BJ (cell line): Measurements from ENCODE around the gene FIBCD1. TPM values are rescaled to one million over a fixed set of nuclear protein-coding genes. Genes with fewer than 3 reads are reported as not detected.

Experiments
- CTCF ChIA-PET: fragments of 350-600 bp; formaldehyde crosslinking; extraction: SDS; loops from one replicate; lab custom pipeline; 2021; ENCODE audit warnings: antibody characterized with exemption, inconsistent platforms; lab: Yijun Ruan, JAX
- POLR2A ChIA-PET: fragments of 300-600 bp; sonication (Branson Sonifier 250); formaldehyde crosslinking; extraction: SDS; loops from one replicate; lab custom pipeline; 2021; ENCODE audit warnings: antibody characterized with exemption; lab: Charles Lee
- DNase-seq: peaks from one replicate; pipeline ENCODE4 v3.0.0-alpha.2; 2011; ENCODE audit warnings: low read depth
- H3K27me3 ChIP-seq: 2 replicates; pipeline ENCODE4 v1.6.0; 2011; ENCODE audit warnings: low read length; ENCODE audit not compliant: control insufficient read depth, insufficient read depth
- H3K36me3 ChIP-seq: 2 replicates; pipeline ENCODE4 v1.5.1; 2011; ENCODE audit warnings: low read length; ENCODE audit not compliant: control insufficient read depth, insufficient read depth
- H3K4me3 ChIP-seq: 2 replicates; pipeline ENCODE4 v1.5.1; 2011; ENCODE audit warnings: low read depth, mild to moderate bottlenecking, control low read depth, low read length
- CTCF ChIP-seq: IDR thresholded peaks from 2 replicates; pipeline ENCODE4 v1.5.1; 2011; ENCODE audit warnings: low read depth, mild to moderate bottlenecking, control low read depth, inconsistent platforms, low read length, moderate library complexity; ENCODE audit not compliant: insufficient read depth
- polyA plus RNA-seq: library from polyadenylated mRNA; depleted of rRNA; stranded (reverse); fragments of >200 nt; gene quantifications from 2 replicates; pipeline ENCODE4 v1.2.3, GENCODE V29; 2011

The FIBCD1 gene
- polyA plus RNA-seq, 1 experiment, result 1.4 TPM

GRCh38 chr9:130917168-130917960 is 21.7 kb downstream of the FIBCD1 start:
- CTCF ChIA-PET, result interaction anchor here (1.4 to 2.1 kb wide), 2 partner anchors 51 to 129 kb away, joined by 5 read pairs; no protein-coding TSS in a partner anchor
- H3K4me3 ChIP-seq, result no peak overlapping the region
- no peak for TF ChIP-seq CTCF
- H3K27me3 ChIP-seq, result peaks cover 3% of the 10 kb centered on the region; the same call in 1 of the 2 replicates
- POLR2A ChIA-PET, result no interaction called here
- no peak for DNase-seq
- H3K36me3 ChIP-seq, result no peaks in the 10 kb centered on the region

- POLR2A ChIA-PET, result no interaction called here
- Histone ChIP-seq H3K4me3 (no peak overlapping the region), H3K36me3 (no peaks in the 10 kb centered on the region), H3K27me3 (no peaks in the 10 kb centered on the region)
- CTCF ChIA-PET, result interaction anchor here (0.6 kb wide), 1 partner anchor 48 kb away, joined by 4 read pairs; no protein-coding TSS in a partner anchor
- DNase-seq, result no peak
- TF ChIP-seq CTCF, result no peak
Measured at GRCh38 chr9:130915096-130915447, 24.0 kb downstream of the FIBCD1 start.

- no peak for TF ChIP-seq CTCF
- ChIA-PET POLR2A (interaction anchor here (1.1 kb wide), 1 partner anchor 20 kb away, joined by 4 read pairs; no protein-coding TSS in a partner anchor), CTCF (interaction anchor here (0.6 to 1.6 kb wide), 2 partner anchors 47 to 84 kb away, joined by 4 read pairs; no protein-coding TSS in a partner anchor)
- no peak overlapping the region for H3K4me3 ChIP-seq
- DNase-seq, result no peak
- H3K36me3 ChIP-seq, result no peaks in the 10 kb centered on the region
- H3K27me3 ChIP-seq, result no peaks in the 10 kb centered on the region
Measured at GRCh38 chr9:130914417-130915095, 24.5 kb downstream of the FIBCD1 start.

- H3K36me3 ChIP-seq, result no peaks in the 10 kb centered on the region
- TF ChIP-seq CTCF, result no peak
- H3K27me3 ChIP-seq, result no peaks in the 10 kb centered on the region
- ChIA-PET POLR2A (interaction anchor here (1.1 kb wide), 1 partner anchor 21 kb away, joined by 4 read pairs; no protein-coding TSS in a partner anchor), CTCF (interaction anchor here (1.0 to 1.6 kb wide), 5 partner anchors 14 to 206 kb away, joined by 3 to 5 read pairs (median 4); no protein-coding TSS in a partner anchor)
- no peak for DNase-seq
- no peak overlapping the region for H3K4me3 ChIP-seq
Measured at GRCh38 chr9:130913599-130914416, 25.2 kb downstream of the FIBCD1 start.
